Osteoblast (primary cell): ENCODE data around the gene ZMYND11. TPM values are rescaled to one million over a fixed set of nuclear protein-coding genes. Genes with fewer than 3 reads are reported as not detected.

Experiments
- DNase-seq: peaks from one replicate; pipeline ENCODE4 v3.0.0; 2011; ENCODE audit warnings: low spot score, mixed read lengths; ENCODE audit not compliant: insufficient read length; ENCODE audit errors: missing footprints
- H2AFZ ChIP-seq: 2 replicates; pipeline ENCODE4 v1.6.0; 2011; ENCODE audit warnings: mild to moderate bottlenecking, low read length
- H3K27ac ChIP-seq: 2 replicates; pipeline ENCODE4 v1.5.1; 2011; ENCODE audit warnings: mild to moderate bottlenecking, low read depth, low read length, moderate library complexity
- H3K27me3 ChIP-seq: 2 replicates; pipeline ENCODE4 v1.6.0; 2012; ENCODE audit warnings: mild to moderate bottlenecking, control low read depth, inconsistent platforms, low read length, moderate library complexity; ENCODE audit not compliant: insufficient read depth
- H3K36me3 ChIP-seq: 2 replicates; pipeline ENCODE4 v1.5.1; 2011; ENCODE audit warnings: mild to moderate bottlenecking, low read length, control low read depth, moderate library complexity; ENCODE audit not compliant: insufficient read depth
- H3K4me1 ChIP-seq: 2 replicates; pipeline ENCODE4 v1.5.1; 2011; ENCODE audit warnings: mild to moderate bottlenecking, low read length, control low read depth, moderate library complexity; ENCODE audit not compliant: insufficient read depth
- H3K4me2 ChIP-seq: 2 replicates; pipeline ENCODE4 v1.6.0; 2011; ENCODE audit warnings: mild to moderate bottlenecking, low read length; ENCODE audit not compliant: insufficient read depth
- H3K4me3 ChIP-seq: fragments of 200-600 bp; sonication (generic); 3 replicates; pipeline ENCODE4 v1.5.1; 2012; ENCODE audit warnings: mild to moderate bottlenecking, low read length, inconsistent platforms; ENCODE audit not compliant: insufficient read depth
- H3K79me2 ChIP-seq: 2 replicates; pipeline ENCODE4 v1.6.0; 2012; ENCODE audit warnings: mild to moderate bottlenecking, low read length, control low read depth, inconsistent platforms; ENCODE audit not compliant: insufficient read depth
- H3K9me3 ChIP-seq: 2 replicates; pipeline ENCODE4 v1.5.1; 2011; ENCODE audit warnings: low read depth, low read length, control low read depth
- H4K20me1 ChIP-seq: 2 replicates; pipeline ENCODE4 v1.6.0; 2012; ENCODE audit warnings: mild to moderate bottlenecking, low read length, control low read depth; ENCODE audit not compliant: insufficient read depth
- CTCF ChIP-seq: IDR thresholded peaks from 2 replicates; pipeline ENCODE4 v1.5.1; 2011; ENCODE audit warnings: mild to moderate bottlenecking, low read depth, low read length, moderate library complexity; ENCODE audit errors: extremely low read depth
- total RNA-seq: library from RNA; depleted of rRNA; stranded (reverse); fragments of >200 nt; gene quantifications from 2 replicates; pipeline ENCODE4 v1.2.3, GENCODE V29; 2012

The ZMYND11 gene
- total RNA-seq, 1 donor = 56.5 TPM

GRCh38 chr10:112246-112645 lies 23.0 kb upstream of the ZMYND11 start:
- Histone ChIP-seq H3K27ac (no peak overlapping the region), H3K79me2 (no peaks in the 10 kb centered on the region), H4K20me1 (no peaks in the 10 kb centered on the region), H3K36me3 (no peaks in the 10 kb centered on the region), H3K27me3 (no peaks in the 10 kb centered on the region), H3K4me2 (no peak overlapping the region), H3K9me3 (no peaks in the 10 kb centered on the region), H2AFZ (no peak overlapping the region), H3K4me1 (no peaks in the 10 kb centered on the region), H3K4me3 (no peak overlapping the region)
- no peak for DNase-seq
- TF ChIP-seq CTCF = no peak

- Histone ChIP-seq H3K79me2 (no peaks in the 10 kb centered on the region), H4K20me1 (no peaks in the 10 kb centered on the region), H3K4me3 (no peak overlapping the region), H3K4me2 (no peak overlapping the region), H3K9me3 (no peaks in the 10 kb centered on the region), H3K27me3 (peaks cover 9% of the 10 kb centered on the region), H3K27ac (no peak overlapping the region), H2AFZ (no peak overlapping the region), H3K4me1 (no peaks in the 10 kb centered on the region), H3K36me3 (no peaks in the 10 kb centered on the region)
- DNase-seq = no peak
- TF ChIP-seq CTCF = no peak
These were observed 10.4 kb upstream of the ZMYND11 start for GRCh38 chr10:124874-125273.

GRCh38 chr10:127612-128432 lies 7.4 kb upstream of the ZMYND11 start:
- H2AFZ ChIP-seq = no peak overlapping the region
- H4K20me1 ChIP-seq = no peaks in the 10 kb centered on the region
- peaks cover 8% of the 10 kb centered on the region for H3K27me3 ChIP-seq
- no peaks in the 10 kb centered on the region for H3K79me2 ChIP-seq
- no peak for TF ChIP-seq CTCF
- H3K4me2 ChIP-seq = no peak overlapping the region
- H3K27ac ChIP-seq = no peak overlapping the region
- H3K4me3 ChIP-seq = no peak overlapping the region
- H3K4me1 ChIP-seq = peaks cover 6% of the 10 kb centered on the region
- H3K9me3 ChIP-seq = no peaks in the 10 kb centered on the region
- no peaks in the 10 kb centered on the region for H3K36me3 ChIP-seq
- DNase-seq = no peak

GRCh38 chr10:129810-130209 lies 5.4 kb upstream of the ZMYND11 start:
- H4K20me1 ChIP-seq = no peaks in the 10 kb centered on the region
- no peaks in the 10 kb centered on the region for H3K36me3 ChIP-seq
- no peak overlapping the region for H2AFZ ChIP-seq
- H3K79me2 ChIP-seq = peaks cover 6% of the 10 kb centered on the region
- no peak overlapping the region for H3K27ac ChIP-seq
- no peak for TF ChIP-seq CTCF
- H3K4me2 ChIP-seq = no peak overlapping the region
- H3K4me3 ChIP-seq = no peak overlapping the region
- DNase-seq = no peak
- H3K9me3 ChIP-seq = no peaks in the 10 kb centered on the region
- peaks cover 22% of the 10 kb centered on the region for H3K4me1 ChIP-seq
- peaks cover 2% of the 10 kb centered on the region for H3K27me3 ChIP-seq
